Measurements from ENCODE around the gene DNAJA3. TPM values are rescaled to one million over a fixed set of nuclear protein-coding genes. Genes with fewer than 3 reads are reported as not detected.

The DNAJA3 gene
- total RNA-seq, 1 experiment from 2014 or later: 93.3 TPM

DNA sequence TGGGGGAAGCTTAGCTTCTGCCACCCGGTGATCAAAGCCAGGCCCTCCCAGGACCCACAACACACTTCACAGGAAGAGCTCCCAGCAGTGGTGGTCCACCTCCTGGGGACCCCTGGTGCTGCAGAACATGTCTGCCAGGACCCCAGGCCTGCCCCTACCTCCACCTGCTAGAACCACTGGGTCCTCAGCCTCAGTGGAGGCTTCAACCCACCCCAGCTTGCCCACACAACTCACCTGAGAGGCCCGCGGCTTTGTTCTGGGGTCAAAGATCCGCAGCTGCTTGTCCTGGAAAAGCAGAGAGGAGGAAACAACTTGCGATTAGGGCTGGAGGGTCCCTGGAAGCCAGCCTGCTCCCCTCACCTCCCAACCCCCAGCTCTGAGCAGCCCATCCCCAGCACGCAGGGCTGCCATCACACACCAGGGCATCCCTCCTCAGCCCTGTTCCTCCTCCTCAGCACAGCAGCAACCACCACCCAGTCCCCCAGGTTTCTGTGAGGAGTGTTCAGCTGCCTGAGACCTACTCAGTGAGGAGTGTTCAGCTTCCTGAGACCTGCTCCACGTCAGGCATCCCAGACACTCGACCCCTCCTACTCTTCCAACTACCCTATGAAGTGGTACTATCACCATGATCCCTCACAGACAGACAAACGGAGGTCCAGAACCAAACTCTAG is 30.5 kb upstream of the DNAJA3 start:
- Histone ChIP-seq H3K9me3 (ENCODE audit: control insufficient read depth in 1 of 2, insufficient read depth in 1 of 2, low read depth in 1 of 2, low read length in 2 of 2) (no peaks in the 10 kb centered on the region), H3K9ac (ENCODE audit: low read length) (no peak overlapping the region), H3K36me3 (ENCODE audit: control insufficient read depth in 1 of 2, insufficient read depth in 2 of 2, low read length in 2 of 2) (no peaks in the 10 kb centered on the region), H3K4me2 (ENCODE audit: low read length) (no peak overlapping the region), H3K9me2 (ENCODE audit: insufficient read depth) (no peaks in the 10 kb centered on the region), H4K20me1 (ENCODE audit: insufficient read depth) (no peaks in the 10 kb centered on the region), H3K27ac (ENCODE audit: low read depth, low read length) (no peak overlapping the region), H2AFZ (ENCODE audit: low read depth, low read length, poor library complexity, severe bottlenecking) (no peak overlapping the region), H3K27me3 (ENCODE audit: insufficient read depth, low read length) (no peaks in the 10 kb centered on the region), H3K4me1 (ENCODE audit: control insufficient read depth in 1 of 2, insufficient read depth in 2 of 2, low read length in 2 of 2) (peaks cover 11 to 14% of the 10 kb centered on the region in 2 experiments; a peak in 3 of 4 replicates), H3K79me2 (ENCODE audit: insufficient read depth, low read length) (no peaks in the 10 kb centered on the region), H3K4me3 (replicated peaks in 1 of 2; ENCODE audit: low read depth in 1 of 2, low read length in 2 of 2) (no peak overlapping the region)
- no TSS peak for BruUV-seq (replicated peaks)
- DNase-seq (ENCODE audit: low read depth, low spot score): no peak
- no peak for ATAC-seq
- intact Hi-C loops (cut with micrococcal nuclease): no loop called here
- ChIA-PET POLR2A (interaction anchor here (1.4 kb wide), 1 partner anchor 20 kb away, joined by 3 read pairs; no protein-coding TSS in a partner anchor), CTCF (interaction anchor here (0.8 kb wide), 1 partner anchor 36 kb away, joined by 3 read pairs; no protein-coding TSS in a partner anchor), RAD21 (ENCODE audit: low non-redundant PET in 1 of 2, low total read pairs in 2 of 2, uncharacterized antibody in 2 of 2, unreplicated experiment in 2 of 2) (no interaction called here)
- TF ChIP-seq EZH2phosphoT487 (IDR thresholded peaks at IDR 0.05; ENCODE audit: borderline replicate concordance) (no peak), ELF1 (IDR thresholded peaks at IDR 0.05; ENCODE audit: borderline replicate concordance, low read depth) (no peak), SIN3A (IDR thresholded peaks at IDR 0.05; ENCODE audit: low read depth) (no peak), SP1 (IDR thresholded peaks at IDR 0.05; ENCODE audit: low read depth) (no peak), ZNF274 (IDR thresholded peaks at IDR 0.05; ENCODE audit: low read depth, low read length) (no peak), CBX3 (IDR thresholded peaks at IDR 0.05; ENCODE audit: low read depth) (no peak), EZH2 (IDR thresholded peaks at IDR 0.05) (no peak), TCF7L2 (IDR thresholded peaks at IDR 0.05; ENCODE audit: borderline replicate concordance, extremely low read depth, insufficient read depth, insufficient read length) (no peak), ZFX (IDR thresholded peaks at IDR 0.05) (no peak), RAD21 (IDR thresholded peaks at IDR 0.05; ENCODE audit: low read depth) (no peak), CEBPB (IDR thresholded peaks at IDR 0.05; ENCODE audit: low read depth) (no peak)
- TF ChIP-seq, protein P1, sequence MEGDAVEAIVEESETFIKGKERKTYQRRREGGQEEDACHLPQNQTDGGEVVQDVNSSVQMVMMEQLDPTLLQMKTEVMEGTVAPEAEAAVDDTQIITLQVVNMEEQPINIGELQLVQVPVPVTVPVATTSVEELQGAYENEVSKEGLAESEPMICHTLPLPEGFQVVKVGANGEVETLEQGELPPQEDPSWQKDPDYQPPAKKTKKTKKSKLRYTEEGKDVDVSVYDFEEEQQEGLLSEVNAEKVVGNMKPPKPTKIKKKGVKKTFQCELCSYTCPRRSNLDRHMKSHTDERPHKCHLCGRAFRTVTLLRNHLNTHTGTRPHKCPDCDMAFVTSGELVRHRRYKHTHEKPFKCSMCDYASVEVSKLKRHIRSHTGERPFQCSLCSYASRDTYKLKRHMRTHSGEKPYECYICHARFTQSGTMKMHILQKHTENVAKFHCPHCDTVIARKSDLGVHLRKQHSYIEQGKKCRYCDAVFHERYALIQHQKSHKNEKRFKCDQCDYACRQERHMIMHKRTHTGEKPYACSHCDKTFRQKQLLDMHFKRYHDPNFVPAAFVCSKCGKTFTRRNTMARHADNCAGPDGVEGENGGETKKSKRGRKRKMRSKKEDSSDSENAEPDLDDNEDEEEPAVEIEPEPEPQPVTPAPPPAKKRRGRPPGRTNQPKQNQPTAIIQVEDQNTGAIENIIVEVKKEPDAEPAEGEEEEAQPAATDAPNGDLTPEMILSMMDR (IDR thresholded peaks at IDR 0.05 in 2 of 3, conservative IDR thresholded peaks at IDR 0.05 in 1 of 3; ENCODE audit: borderline replicate concordance in 1 of 3, insufficient read depth in 1 of 3, low read depth in 2 of 3, low read length in 2 of 3): no peak
- TF ChIP-seq, protein P2, sequence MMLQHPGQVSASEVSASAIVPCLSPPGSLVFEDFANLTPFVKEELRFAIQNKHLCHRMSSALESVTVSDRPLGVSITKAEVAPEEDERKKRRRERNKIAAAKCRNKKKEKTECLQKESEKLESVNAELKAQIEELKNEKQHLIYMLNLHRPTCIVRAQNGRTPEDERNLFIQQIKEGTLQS (IDR thresholded peaks at IDR 0.05): no peak
